ENCODE results near the gene ENOX1.

ENOX1 gene

GRCh38 chr13:43269037-43269481 is 517.7 kb downstream of the ENOX1 start:
- no peak for DNase-seq

- DNase-seq = no peak
Measured at GRCh38 chr13:43268632-43269031, 518.1 kb downstream of the ENOX1 start.

DNA sequence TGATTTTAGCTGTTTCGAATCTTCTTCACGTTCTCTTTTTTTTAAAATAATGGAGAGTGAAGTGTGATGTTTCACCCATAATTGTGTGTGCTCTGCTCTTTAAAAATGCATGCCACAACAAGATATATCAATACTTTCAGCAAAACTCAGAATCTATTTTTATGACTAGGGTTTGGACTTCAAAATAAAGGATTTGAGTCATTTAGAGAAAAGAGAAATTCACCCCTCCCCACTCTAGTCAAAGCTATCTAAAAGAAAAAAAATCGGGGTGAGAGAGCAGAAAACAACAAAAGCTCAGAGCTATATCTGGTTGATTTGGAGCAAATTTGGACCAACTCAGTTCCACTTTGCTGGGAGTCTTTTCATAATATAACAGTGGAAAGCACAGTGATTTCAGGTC is 518.9 kb downstream of the ENOX1 start:
- DNase-seq = no peak

GRCh38 chr13:43266936-43267615 is 519.7 kb downstream of the ENOX1 start:
- DNase-seq = no peak

DNA sequence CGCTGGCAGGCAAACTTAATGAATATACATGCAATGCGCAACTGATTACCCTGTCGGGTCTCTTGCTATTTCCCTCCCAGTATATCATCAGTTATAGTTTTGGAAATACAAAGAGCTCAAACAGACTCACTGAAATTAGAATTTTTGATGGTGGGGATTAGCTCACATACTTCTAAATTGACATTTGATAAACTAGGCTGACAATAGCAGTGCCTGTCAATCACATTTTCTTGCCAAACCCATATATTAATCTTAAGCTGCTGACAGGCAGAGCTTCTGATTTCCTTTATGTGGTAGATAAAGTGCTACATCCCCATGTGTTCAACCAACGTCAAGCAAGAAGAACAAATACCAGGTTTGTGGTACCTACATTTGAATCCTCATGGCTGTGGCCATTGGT is 521.7 kb downstream of the ENOX1 start:
- DNase-seq = no peak

- DNase-seq = no peak
Measured at GRCh38 chr13:43264458-43264857, 522.3 kb downstream of the ENOX1 start.

DNA sequence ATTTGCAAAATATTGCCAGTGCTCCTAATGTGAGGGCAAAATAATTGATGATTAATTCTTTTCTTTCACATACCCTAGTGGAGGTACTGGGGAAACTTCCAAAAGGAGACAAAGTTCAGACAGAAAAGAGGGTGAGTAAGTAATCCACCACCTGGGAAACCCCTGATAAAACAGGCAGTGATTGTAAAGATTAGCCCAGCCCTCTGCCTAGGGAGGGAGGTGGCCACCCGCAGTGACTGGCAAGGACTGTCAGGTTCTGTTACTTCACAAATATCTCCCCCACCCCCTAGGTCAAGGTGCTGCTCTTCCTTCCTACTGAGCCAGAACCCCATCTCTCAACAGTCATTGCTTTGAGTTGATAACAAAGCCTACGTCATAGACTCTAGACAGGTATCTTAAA is 523.7 kb downstream of the ENOX1 start:
- no peak for DNase-seq

DNA sequence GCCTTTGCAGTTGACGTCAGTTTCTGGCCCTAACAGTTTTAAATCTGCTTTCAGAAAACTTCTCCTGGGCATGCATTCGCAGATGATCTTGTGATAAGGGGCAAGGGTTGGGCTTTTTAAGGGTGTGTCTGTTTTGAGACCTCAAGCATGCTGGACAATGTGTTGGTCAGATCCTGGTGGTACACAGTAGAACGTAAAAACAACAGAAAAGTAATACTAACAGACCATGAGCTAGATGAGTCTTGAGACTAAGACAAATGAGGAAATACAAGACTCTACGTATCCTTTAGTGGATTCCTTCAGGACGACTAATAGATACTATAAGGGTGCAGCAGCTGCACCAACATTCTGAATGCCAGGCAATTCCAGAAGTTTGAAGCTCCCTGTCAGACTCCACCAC is 525.8 kb downstream of the ENOX1 start:
- no peak for DNase-seq

- no peak for DNase-seq
Measured at GRCh38 chr13:43258771-43259170, 528.0 kb downstream of the ENOX1 start.

GRCh38 chr13:43257765-43258164 is 529.0 kb downstream of the ENOX1 start:
- DNase-seq = no peak

- DNase-seq = no peak
Measured at GRCh38 chr13:43251961-43252360, 534.8 kb downstream of the ENOX1 start.

- DNase-seq = peak; percentile 2
Measured at GRCh38 chr13:43246382-43246781, 540.4 kb downstream of the ENOX1 start.

- no peak for DNase-seq
Measured at GRCh38 chr13:43245374-43245964, 541.3 kb downstream of the ENOX1 start.

DNA sequence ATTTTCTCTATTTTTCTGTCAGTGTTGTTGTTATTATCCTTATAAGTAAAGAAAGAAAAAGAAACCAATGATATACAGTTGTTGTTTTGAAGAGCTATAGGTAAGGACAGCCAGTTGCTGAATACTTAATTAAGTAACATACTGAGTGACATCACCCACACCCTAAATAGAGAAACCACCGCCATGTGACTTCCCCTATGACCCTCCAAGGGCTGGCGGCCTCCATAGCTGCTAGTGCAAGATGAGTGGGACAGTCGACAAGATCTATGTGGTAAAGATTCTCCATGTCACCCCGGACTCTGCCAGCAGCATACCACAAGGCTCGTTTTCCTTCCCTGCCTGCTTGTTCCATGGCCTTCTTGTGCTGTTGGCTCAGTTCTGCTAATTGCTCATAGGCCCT is 542.3 kb downstream of the ENOX1 start:
- DNase-seq = peak; percentile 48

- DNase-seq = no peak
Measured at GRCh38 chr13:43243711-43244110, 543.1 kb downstream of the ENOX1 start.

GRCh38 chr13:43242040-43242439 is 544.7 kb downstream of the ENOX1 start:
- no peak for DNase-seq

GRCh38 chr13:43240278-43240677 is 546.5 kb downstream of the ENOX1 start:
- peak; percentile 64 for DNase-seq

- no peak for DNase-seq
Measured at GRCh38 chr13:43239275-43239840, 547.4 kb downstream of the ENOX1 start.

DNA sequence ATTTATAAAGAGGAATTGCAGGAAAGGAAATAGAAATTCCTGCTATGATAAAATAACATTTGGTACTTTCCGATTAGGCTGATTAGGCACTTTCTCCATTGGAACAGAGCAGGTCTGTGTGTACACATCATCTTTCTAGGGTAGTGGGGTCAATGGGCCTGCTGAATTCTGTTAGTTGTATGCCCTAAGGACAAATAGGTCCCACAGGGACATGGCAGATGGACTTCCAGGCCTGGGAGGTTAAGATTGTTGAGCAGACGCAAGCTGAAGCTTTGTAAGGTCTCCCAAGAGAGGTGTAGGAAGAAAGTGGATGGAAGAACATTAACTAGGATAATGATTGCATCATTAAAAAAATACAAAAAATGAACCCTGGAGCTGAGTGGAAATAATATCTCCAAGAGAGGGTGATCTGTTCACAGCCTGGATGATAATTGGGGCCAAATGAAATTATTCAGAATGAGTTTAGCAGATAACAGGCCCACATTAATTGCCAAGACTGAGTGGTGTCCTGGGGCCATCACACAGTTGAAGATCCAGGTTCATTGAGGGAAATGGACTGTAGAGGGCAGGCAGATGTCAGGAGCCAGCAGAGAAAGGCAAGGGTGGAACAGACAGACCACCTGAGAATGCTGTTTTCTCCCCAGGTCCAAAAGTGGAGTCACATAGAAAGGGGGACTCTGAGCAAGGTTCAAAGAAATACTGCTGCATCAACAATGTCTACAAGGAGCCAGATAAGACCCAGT is 548.3 kb downstream of the ENOX1 start:
- no peak for DNase-seq

DNA sequence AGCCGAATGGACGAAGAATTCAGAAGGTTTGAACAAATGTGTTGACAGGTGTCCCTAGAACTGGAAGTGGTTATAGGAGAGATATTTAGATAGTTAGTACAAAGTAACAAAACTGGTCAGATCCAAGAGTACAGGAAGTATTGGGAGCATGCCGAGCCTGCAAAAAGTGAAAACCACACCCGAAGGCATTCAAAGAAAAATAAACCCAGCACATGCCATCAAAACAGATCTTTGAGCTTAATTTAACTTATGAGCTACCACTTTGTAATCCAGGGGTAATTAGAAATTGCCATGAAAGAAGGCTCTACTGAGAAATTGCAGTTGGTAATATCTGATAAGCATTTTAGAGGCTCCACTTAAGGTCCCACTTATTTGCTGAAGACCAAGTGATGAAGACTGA is 549.2 kb downstream of the ENOX1 start:
- no peak for DNase-seq

GRCh38 chr13:43235028-43235427 is 551.7 kb downstream of the ENOX1 start:
- no peak for DNase-seq

- no peak for DNase-seq
Measured at GRCh38 chr13:43232873-43233265, 553.9 kb downstream of the ENOX1 start.

DNA sequence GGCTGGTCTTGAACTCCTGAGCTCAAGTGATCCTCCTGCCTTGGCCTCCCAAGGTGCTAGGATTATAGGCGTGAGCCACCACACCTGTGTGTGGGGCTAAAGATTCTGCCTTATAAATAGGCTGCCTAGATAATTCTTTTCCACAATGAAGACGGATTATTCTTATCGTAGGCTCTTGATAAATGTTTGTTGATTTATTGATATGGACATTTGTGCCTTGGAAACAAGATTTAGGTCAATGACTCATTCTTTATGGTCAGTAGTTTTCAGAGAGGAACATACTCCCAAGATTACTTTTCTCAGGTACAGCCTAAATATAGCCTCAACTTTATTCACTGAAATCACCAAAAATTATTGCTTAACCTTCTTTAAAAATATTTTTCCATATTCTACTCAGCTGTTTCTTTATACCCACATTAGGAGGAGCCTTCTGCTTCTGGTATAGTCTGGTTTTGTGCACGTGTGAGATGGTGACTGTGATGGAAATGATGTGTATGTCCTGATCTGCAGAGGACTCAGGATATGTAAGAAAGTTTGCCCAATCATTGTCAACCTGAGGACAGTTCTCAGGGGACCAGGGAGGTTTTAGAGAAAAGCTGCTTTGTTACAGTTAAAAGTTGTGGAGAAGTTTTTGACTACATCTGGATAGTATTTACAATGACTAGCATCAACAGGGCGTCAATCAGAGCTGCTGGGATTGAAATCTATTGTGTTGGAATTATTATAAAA is 554.5 kb downstream of the ENOX1 start:
- no peak for DNase-seq

Data from MV-4-11 (cell line).